NCI-H2227 (cell line): ENCODE measurements around the gene SLCO1C1.

Experiments
- DNase-seq: peaks from one replicate; lab custom pipeline; 2025; ENCODE audit not compliant: unreplicated experiment; lab: John Stamatoyannopoulos, UW

Gene SLCO1C1

DNA sequence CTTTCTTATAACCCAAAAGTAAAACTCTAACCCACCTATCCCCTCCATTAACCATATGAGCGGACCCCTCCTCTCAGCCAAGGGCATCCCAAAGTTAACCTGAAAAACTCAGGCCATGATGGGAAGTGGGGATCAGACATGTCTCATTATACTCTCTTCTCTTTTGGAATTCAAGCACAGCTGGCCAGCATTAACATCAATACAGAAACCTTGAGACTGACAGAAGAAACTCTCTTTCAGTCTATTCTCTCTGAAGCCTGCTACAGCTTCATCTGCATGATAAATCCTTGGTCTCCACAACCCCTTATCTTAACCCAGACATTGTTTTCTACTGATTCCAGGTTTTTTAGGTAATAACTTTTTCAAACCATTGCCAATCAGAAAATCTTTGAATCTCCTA, 97.8 kb downstream of the SLCO1C1 start:
- DNase-seq, result no peak

DNA sequence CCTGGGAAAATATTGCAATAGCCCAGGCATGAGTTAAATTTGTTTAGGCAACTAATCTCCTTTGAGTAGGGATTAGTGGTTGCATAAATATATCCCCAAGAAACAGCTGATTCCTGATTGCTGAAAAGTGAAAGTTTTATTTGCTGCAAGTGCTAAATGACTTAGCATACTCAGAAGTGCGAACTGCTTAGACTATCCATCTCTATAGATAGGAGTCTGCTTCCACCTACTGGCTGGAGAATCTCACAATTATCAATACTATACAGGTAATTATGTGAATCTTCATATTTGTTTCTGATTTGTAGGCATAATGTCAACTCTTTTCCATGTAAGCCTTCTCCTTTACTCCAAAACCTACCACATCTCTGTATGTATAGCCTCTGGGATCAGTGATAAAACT, 103.4 kb downstream of the SLCO1C1 start:
- no peak for DNase-seq

DNA sequence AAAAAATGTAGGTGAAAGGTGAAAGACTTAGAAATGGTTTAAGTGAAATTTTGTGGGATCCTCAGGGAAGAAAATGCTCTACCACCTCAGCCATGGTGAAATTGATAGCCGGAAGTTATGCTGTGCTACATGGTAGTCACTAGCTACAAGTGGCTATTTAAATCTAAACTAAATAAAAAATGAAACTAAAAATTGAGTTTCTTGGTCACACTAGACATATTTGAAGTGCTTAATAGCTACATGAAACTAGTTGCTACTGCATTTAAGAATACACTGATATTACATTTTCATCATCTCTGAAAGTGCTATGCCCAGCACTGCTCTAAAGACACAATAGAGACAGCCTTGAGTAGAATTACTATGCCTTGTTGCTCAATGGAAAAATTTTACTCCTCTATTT, 105.0 kb downstream of the SLCO1C1 start:
- DNase-seq, result no peak

DNA sequence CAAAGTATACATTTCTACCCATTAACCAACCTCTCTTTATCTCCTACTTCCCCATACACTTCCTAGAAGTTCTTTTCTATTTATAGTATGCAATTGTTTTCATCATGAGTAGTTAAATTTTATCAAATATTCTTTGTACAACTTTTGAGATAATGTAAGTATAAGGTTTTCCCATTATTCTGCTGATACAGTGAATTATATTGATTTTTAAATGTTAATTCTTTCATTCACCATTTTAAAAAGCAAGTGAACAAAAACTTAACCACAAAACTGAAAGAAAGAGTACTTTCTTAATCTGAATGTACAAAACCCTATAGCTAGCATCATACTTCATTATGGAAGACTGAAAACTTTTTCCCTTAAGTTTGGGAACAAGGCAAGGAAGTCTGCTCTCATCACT, 105.9 kb downstream of the SLCO1C1 start:
- no peak for DNase-seq
